Ascending aorta (tissue), 2 donors: ENCODE results near the gene EML5. TPM values are rescaled to one million over a fixed set of nuclear protein-coding genes. Genes with fewer than 3 reads are reported as not detected.

Experiments used
- DNase-seq, 2 donors: peaks; one replicate each; pipeline ENCODE4 v3.0.0-alpha.2; 2019; ENCODE audit warnings: low spot score in 2 of 2
- H3K27ac ChIP-seq, 2 donors: fragments of 200-600 bp; sonication (generic); one replicate each; pipeline ENCODE4 v1.5.1; 2016 to 2017; ENCODE audit warnings: mild to moderate bottlenecking in 1 of 2
- H3K27me3 ChIP-seq: fragments of 200-600 bp; sonication (generic); one replicate; pipeline ENCODE4 v1.5.1; 2017
- H3K36me3 ChIP-seq, 2 donors: fragments of 200-600 bp; sonication (generic); one replicate each; pipeline ENCODE4 v1.5.1; 2016
- H3K4me1 ChIP-seq, 2 donors: fragments of 200-600 bp; sonication (generic); one replicate each; pipeline ENCODE4 v1.5.1; 2016 to 2017; ENCODE audit warnings: mild to moderate bottlenecking in 1 of 2
- H3K4me3 ChIP-seq, 2 donors: fragments of 200-600 bp; sonication (generic); one replicate each; pipeline ENCODE4 v1.5.1; 2016 to 2017; ENCODE audit warnings: mild to moderate bottlenecking in 1 of 2
- H3K9me3 ChIP-seq, 2 donors: fragments of 200-600 bp; sonication (generic); one replicate each; pipeline ENCODE4 v1.5.1; 2016
- CTCF ChIP-seq, 3 experiments: fragments of 200-600 bp in 2 of 3; fragments of 450-650 bp in 1 of 3; sonication (generic) in 2 of 3; IDR thresholded peaks; one replicate each; pipeline ENCODE4 v1.5.1; 2016 to 2019; ENCODE audit warnings: antibody characterized with exemption in 3 of 3, mild to moderate bottlenecking in 1 of 3, moderate library complexity in 1 of 3
- intact Hi-C: fragments of 100-400 bp; cut with DNase I; formaldehyde crosslinking; loops from one replicate; pipeline ENCODE4 v1.15.1; 2023
- total RNA-seq: library from RNA; depleted of rRNA; stranded (reverse); fragments of >200 nt; gene quantifications from one replicate; pipeline ENCODE4 v1.1.0, GENCODE V29; 2016

EML5 gene
- total RNA-seq, 1 donor from 2014 or later, result 0.21 TPM

DNA sequence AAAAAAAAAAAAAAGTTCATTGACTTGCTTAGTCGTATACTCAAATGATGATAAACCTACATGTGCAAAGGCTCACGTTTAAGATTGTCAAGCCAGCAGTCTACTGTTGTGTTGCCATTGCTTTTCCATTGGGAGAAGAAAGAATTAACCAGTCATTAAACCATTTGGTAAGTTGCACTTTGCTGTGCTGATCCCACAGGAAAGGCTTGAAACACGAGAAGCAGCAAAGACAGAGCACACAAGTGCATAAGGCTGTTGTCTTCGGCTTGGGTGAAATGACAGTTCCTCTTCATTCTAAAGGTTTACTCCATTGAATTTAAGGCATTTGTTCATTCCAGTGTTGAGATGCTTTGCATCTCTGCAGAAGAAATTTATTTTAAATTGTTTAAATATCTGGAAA, 179.8 kb downstream of the EML5 start:
- Histone ChIP-seq H3K27ac (peak overlapping the region in 1 of 2 donors; percentile 60), H3K4me1 (peaks cover 5 to 8% of the 10 kb centered on the region in 2 donors), H3K36me3 (peaks cover 36 to 50% of the 10 kb centered on the region in 2 donors), H3K4me3 (no peak overlapping the region), H3K27me3 (no peaks in the 10 kb centered on the region), H3K9me3 (no peaks in the 10 kb centered on the region)
- intact Hi-C loops, result no loop called here
- DNase-seq, result no peak
- no peak for TF ChIP-seq CTCF (IDR thresholded peaks at IDR 0.05)

GRCh38 chr14:88611878-88612277, 180.9 kb downstream of the EML5 start:
- DNase-seq, result no peak
- Histone ChIP-seq H3K4me1 (peaks cover 5 to 8% of the 10 kb centered on the region in 2 donors), H3K27me3 (no peaks in the 10 kb centered on the region), H3K9me3 (no peaks in the 10 kb centered on the region), H3K27ac (no peak overlapping the region), H3K4me3 (no peak overlapping the region), H3K36me3 (peaks cover 42 to 58% of the 10 kb centered on the region in 2 donors)
- intact Hi-C loops, result no loop called here
- TF ChIP-seq CTCF (IDR thresholded peaks at IDR 0.05), result no peak

DNA sequence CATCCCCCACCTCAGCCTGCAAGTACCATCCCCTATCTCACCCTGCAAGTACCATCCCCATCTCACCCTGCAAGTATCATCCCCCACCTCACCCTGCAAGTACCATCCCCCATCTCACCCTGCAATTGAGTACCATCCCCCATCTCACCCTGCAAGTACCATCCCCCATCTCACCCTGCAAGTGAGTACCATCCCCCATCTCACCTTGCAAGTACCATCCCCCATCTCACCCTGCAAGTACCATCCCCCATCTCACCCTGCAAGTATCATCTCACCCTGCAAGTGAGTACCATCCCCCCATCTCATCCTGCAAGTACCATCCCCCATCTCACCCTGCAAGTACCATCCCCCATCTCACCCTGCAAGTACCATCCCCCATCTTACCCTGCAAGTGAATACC, 184.9 kb downstream of the EML5 start:
- Histone ChIP-seq H3K4me3 (no peak overlapping the region), H3K27ac (no peak overlapping the region), H3K36me3 (peaks cover 74 to 82% of the 10 kb centered on the region in 2 donors), H3K9me3 (no peaks in the 10 kb centered on the region), H3K27me3 (no peaks in the 10 kb centered on the region), H3K4me1 (no peaks in the 10 kb centered on the region)
- no peak for DNase-seq
- no peak for TF ChIP-seq CTCF (IDR thresholded peaks at IDR 0.05)
- intact Hi-C loops, result no loop called here

GRCh38 chr14:88605594-88605993, 187.2 kb downstream of the EML5 start:
- H3K9me3 ChIP-seq, result no peaks in the 10 kb centered on the region
- H3K4me3 ChIP-seq, result no peak overlapping the region
- intact Hi-C loops, result no loop called here
- peaks cover 75 to 82% of the 10 kb centered on the region in 2 donors for H3K36me3 ChIP-seq
- no peak for DNase-seq
- no peak overlapping the region for H3K27ac ChIP-seq
- no peak for TF ChIP-seq CTCF (IDR thresholded peaks at IDR 0.05)
- no peaks in the 10 kb centered on the region for H3K4me1 ChIP-seq
- H3K27me3 ChIP-seq, result no peaks in the 10 kb centered on the region

- H3K36me3 ChIP-seq, result peaks cover 73 to 82% of the 10 kb centered on the region in 2 donors
- H3K4me1 ChIP-seq, result no peaks in the 10 kb centered on the region
- no peak for DNase-seq
- TF ChIP-seq CTCF (IDR thresholded peaks at IDR 0.05), result no peak
- no peaks in the 10 kb centered on the region for H3K27me3 ChIP-seq
- no peak overlapping the region for H3K4me3 ChIP-seq
- no peaks in the 10 kb centered on the region for H3K9me3 ChIP-seq
- intact Hi-C loops, result no loop called here
- no peak overlapping the region for H3K27ac ChIP-seq
Observed at GRCh38 chr14:88604212-88604611, 188.5 kb downstream of the EML5 start.
